H9 (cell line): ENCODE results near the gene ZNF750. TPM values are rescaled to one million over a fixed set of nuclear protein-coding genes. Genes with fewer than 3 reads are reported as not detected.

ENCODE experiments used
- DNase-seq: peaks from one replicate; pipeline ENCODE4 v3.0.0-alpha.2; 2017
- H2AFZ ChIP-seq: one replicate; pipeline ENCODE4 v1.6.1; 2013; ENCODE audit warnings: mild to moderate bottlenecking, low read length, control low read depth, moderate library complexity
- H2AK5ac ChIP-seq: 2 replicates; pipeline ENCODE4 v1.6.1; 2013; ENCODE audit warnings: low read length, control low read depth, mixed read lengths; ENCODE audit not compliant: insufficient read length
- H2BK120ac ChIP-seq: one replicate; pipeline ENCODE4 v1.6.1; 2013; ENCODE audit warnings: low read depth, mild to moderate bottlenecking, low read length, control low read depth, inconsistent platforms; ENCODE audit not compliant: poor library complexity, severe bottlenecking
- H2BK12ac ChIP-seq: 2 replicates; pipeline ENCODE4 v1.6.1; 2013; ENCODE audit warnings: low read length, control low read depth, mixed read lengths, low read depth; ENCODE audit not compliant: insufficient read length
- H2BK15ac ChIP-seq: 2 replicates; pipeline ENCODE4 v1.6.1; 2013; ENCODE audit warnings: low read depth, low read length, control low read depth
- H2BK20ac ChIP-seq: one replicate; pipeline ENCODE4 v1.6.1; 2013; ENCODE audit warnings: low read depth, mild to moderate bottlenecking, low read length, control low read depth, inconsistent platforms; ENCODE audit not compliant: poor library complexity, severe bottlenecking
- H2BK5ac ChIP-seq: 2 replicates; pipeline ENCODE4 v1.6.1; 2013; ENCODE audit warnings: low read length, control low read depth, mixed read lengths; ENCODE audit not compliant: insufficient read length
- H3K14ac ChIP-seq: 2 replicates; pipeline ENCODE4 v1.6.1; 2013; ENCODE audit warnings: low read length, control low read depth; ENCODE audit not compliant: insufficient read depth
- H3K18ac ChIP-seq: 2 replicates; pipeline ENCODE4 v1.6.1; 2013; ENCODE audit warnings: low read depth, mild to moderate bottlenecking, mixed read lengths, low read length, control low read depth; ENCODE audit not compliant: insufficient read length
- H3K23ac ChIP-seq: 2 replicates; pipeline ENCODE4 v1.6.1; 2013; ENCODE audit warnings: low read length, control low read depth, mixed read lengths, low read depth; ENCODE audit not compliant: insufficient read length
- H3K23me2 ChIP-seq: 2 replicates; pipeline ENCODE4 v1.6.1; 2013; ENCODE audit warnings: low read depth, mild to moderate bottlenecking, mixed read lengths, low read length, control low read depth; ENCODE audit not compliant: insufficient read length, poor library complexity, severe bottlenecking
- H3K27ac ChIP-seq: 2 replicates; pipeline ENCODE4 v1.5.1; 2013; ENCODE audit warnings: low read length, control low read depth, mixed read lengths, low read depth; ENCODE audit not compliant: insufficient read length
- H3K27me3 ChIP-seq: 2 replicates; pipeline ENCODE4 v1.6.1; 2013; ENCODE audit warnings: low read length, control low read depth, inconsistent platforms; ENCODE audit not compliant: insufficient read depth
- H3K4ac ChIP-seq: 2 replicates; pipeline ENCODE4 v1.6.1; 2013; ENCODE audit warnings: low read depth, mild to moderate bottlenecking, control low read depth, inconsistent platforms, low read length, moderate library complexity
- H3K4me1 ChIP-seq: 2 replicates; pipeline ENCODE4 v1.6.1; 2013; ENCODE audit warnings: low read length, control low read depth, inconsistent platforms; ENCODE audit not compliant: insufficient read depth
- H3K4me2 ChIP-seq: 2 replicates; pipeline ENCODE4 v1.6.1; 2013; ENCODE audit warnings: low read length, control low read depth, mixed read lengths; ENCODE audit not compliant: insufficient read length, insufficient read depth
- H3K56ac ChIP-seq: 2 replicates; pipeline ENCODE4 v1.6.1; 2013; ENCODE audit warnings: low read depth, mild to moderate bottlenecking, mixed read lengths, low read length, control low read depth; ENCODE audit not compliant: insufficient read length
- H3K79me1 ChIP-seq: 2 replicates; pipeline ENCODE4 v1.6.1; 2013; ENCODE audit warnings: low read depth, mild to moderate bottlenecking, moderate library complexity, low read length, control low read depth, inconsistent platforms; ENCODE audit not compliant: insufficient read depth, poor library complexity, severe bottlenecking
- H3K79me2 ChIP-seq: 2 replicates; pipeline ENCODE4 v1.6.1; 2013; ENCODE audit warnings: low read length, control low read depth, inconsistent platforms; ENCODE audit not compliant: insufficient read depth
- H3K9ac ChIP-seq: 2 replicates; pipeline ENCODE4 v1.6.1; 2013; ENCODE audit warnings: low read length, control low read depth, mixed read lengths; ENCODE audit not compliant: insufficient read length; ENCODE audit errors: extremely low read depth
- H3K9me3 ChIP-seq: one replicate; pipeline ENCODE4 v1.6.1; 2013; ENCODE audit warnings: low read depth, low read length, inconsistent platforms; ENCODE audit not compliant: control insufficient read depth
- H3T11ph ChIP-seq: one replicate; pipeline ENCODE4 v1.6.1; 2013; ENCODE audit warnings: mild to moderate bottlenecking, low read length, control low read depth, inconsistent platforms
- H4K20me1 ChIP-seq: one replicate; pipeline ENCODE4 v1.6.1; 2013; ENCODE audit not compliant: control insufficient read depth, insufficient read length, insufficient read depth
- H4K5ac ChIP-seq: 2 replicates; pipeline ENCODE4 v1.6.1; 2013; ENCODE audit warnings: low read depth, mild to moderate bottlenecking, mixed read lengths, low read length, control low read depth; ENCODE audit not compliant: insufficient read length
- H4K8ac ChIP-seq: replicated peaks from 2 replicates; pipeline ENCODE4 v1.6.1; 2013; ENCODE audit warnings: low read length, control low read depth, mixed read lengths, low read depth; ENCODE audit not compliant: insufficient read length
- H4K91ac ChIP-seq: 2 replicates; pipeline ENCODE4 v1.6.1; 2013; ENCODE audit warnings: low read depth, mild to moderate bottlenecking, moderate library complexity, mixed read lengths, low read length, control low read depth; ENCODE audit not compliant: insufficient read length
- H3K27ac Mint-ChIP-seq, 3 experiments: 2 replicates in 2 of 3; 3 replicates in 1 of 3; pipeline ENCODE4 v1.8.0; 2020 to 2021; ENCODE audit warnings: mixed read lengths in 3 of 3, mild to moderate bottlenecking in 1 of 3, moderate library complexity in 1 of 3
- H3K27me3 Mint-ChIP-seq: 2 replicates; pipeline ENCODE4 v1.8.0; 2021; ENCODE audit warnings: low read depth, mild to moderate bottlenecking, moderate library complexity, mixed read lengths
- H3K36me3 Mint-ChIP-seq, 3 experiments: 2 replicates in 2 of 3; 3 replicates in 1 of 3; pipeline ENCODE4 v1.8.0; 2020 to 2021; ENCODE audit warnings: low read depth in 3 of 3, mixed read lengths in 3 of 3; ENCODE audit not compliant: insufficient read depth in 1 of 3
- H3K4me1 Mint-ChIP-seq, 2 experiments: 2 replicates each; pipeline ENCODE4 v1.8.0; 2020; ENCODE audit warnings: mixed read lengths in 2 of 2
- H3K4me3 Mint-ChIP-seq, 2 experiments: 2 replicates in 1 of 2; 3 replicates in 1 of 2; pipeline ENCODE4 v1.8.0; 2020 to 2021; ENCODE audit warnings: mild to moderate bottlenecking in 2 of 2, mixed read lengths in 2 of 2, moderate library complexity in 1 of 2
- H3K9me3 Mint-ChIP-seq, 2 experiments: 2 replicates in 1 of 2; 3 replicates in 1 of 2; pipeline ENCODE4 v1.8.0; 2020; ENCODE audit warnings: mild to moderate bottlenecking in 2 of 2, mixed read lengths in 2 of 2, moderate library complexity in 1 of 2
- WGBS: extraction: QIAGEN DNeasy Blood & Tissue Kit; methylation state at CpG from one replicate; pipeline ENCODE4 v1.1.7; 2013; ENCODE audit warnings: missing lambda C conversion rate, low lambda C conversion rate, mixed read lengths; ENCODE audit not compliant: insufficient read length; ENCODE audit errors: extremely low coverage; 5-methylcytosine and 5-hydroxymethylcytosine counted together
- total RNA-seq: library from RNA; stranded (reverse); gene quantifications from 2 replicates; pipeline ENCODE4 v1.2.1, GENCODE V29; 2021
- TF ChIP-seq, protein P1 (sequence below): fragments of 200-600 bp; sonication (generic); conservative IDR thresholded peaks from 3 replicates; pipeline ENCODE4 v1.8.0; 2021; ENCODE audit warnings: antibody characterized with exemption, mild to moderate bottlenecking

ZNF750 gene
- total RNA-seq, 1 experiment from 2014 or later: not detected

DNA sequence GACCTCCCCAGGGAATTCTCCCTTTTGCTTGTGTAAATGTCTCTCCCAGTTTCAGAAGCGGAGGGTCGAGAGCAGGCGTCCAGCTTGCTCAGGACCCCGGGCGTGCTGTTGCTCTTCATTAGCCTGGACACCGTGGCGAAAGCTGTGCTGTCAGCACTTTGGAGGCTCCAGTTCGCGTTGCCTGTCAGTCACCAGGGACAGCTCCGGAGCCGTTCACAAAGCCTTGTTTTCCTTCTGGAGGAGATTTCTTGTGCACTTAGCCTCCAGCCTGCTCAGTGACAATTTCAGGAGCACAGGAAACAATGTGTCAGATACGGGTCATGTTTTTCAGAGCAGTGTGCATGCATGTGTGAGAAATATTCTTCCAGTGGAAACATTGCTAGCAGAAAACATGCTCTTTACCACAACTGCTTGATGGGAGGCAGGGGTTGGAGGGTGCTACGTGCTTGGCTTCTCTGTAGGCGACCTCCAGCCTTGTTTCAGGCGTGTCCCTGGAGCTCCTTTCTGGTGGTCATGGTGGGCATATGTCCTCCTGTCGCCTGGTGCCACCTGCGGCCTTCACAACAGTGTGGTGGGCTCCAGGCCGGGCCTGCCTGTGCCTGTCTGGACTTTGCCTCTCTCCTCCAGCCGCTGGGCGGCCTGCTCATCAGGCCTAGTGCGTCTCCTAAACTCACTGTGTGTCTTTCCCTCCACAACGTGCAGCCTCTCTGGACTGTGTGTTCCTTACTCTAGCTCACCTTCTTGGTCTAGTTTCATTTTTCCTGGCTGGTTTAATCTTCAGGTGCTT is 29.0 kb downstream of the ZNF750 start:
- Histone ChIP-seq H3K23me2 (no peaks in the 10 kb centered on the region), H2BK20ac (no peak overlapping the region), H3K4me1 (no peaks in the 10 kb centered on the region), H3K27ac (no peak overlapping the region), H3K4me2 (no peak overlapping the region), H3K18ac (no peak overlapping the region), H4K8ac (no peak overlapping the region), H2BK5ac (no peak overlapping the region), H2AK5ac (no peak overlapping the region), H4K91ac (no peak overlapping the region), H3K9ac (no peak overlapping the region), H2BK12ac (no peak overlapping the region), H2BK120ac (no peak overlapping the region), H3K79me1 (no peaks in the 10 kb centered on the region), H4K20me1 (no peaks in the 10 kb centered on the region), H3K4ac (no peak overlapping the region), H2AFZ (no peak overlapping the region), H3K79me2 (no peaks in the 10 kb centered on the region), H3T11ph (no peak overlapping the region), H4K5ac (no peak overlapping the region), H3K23ac (no peak overlapping the region), H2BK15ac (no peak overlapping the region), H3K14ac (no peak overlapping the region), H3K27me3 (no peaks in the 10 kb centered on the region), H3K56ac (no peak overlapping the region), H3K9me3 (no peaks in the 10 kb centered on the region)
- Mint-ChIP-seq H3K27ac (peak overlapping the region in 1 of 3 experiments; percentile 82; a peak in 1 of 7 replicates), H3K4me1 (no peaks in the 10 kb centered on the region), H3K4me3 (no peak overlapping the region), H3K27me3 (no peaks in the 10 kb centered on the region), H3K36me3 (peaks cover 30 to 80% (median 77%) of the 10 kb centered on the region in 3 experiments), H3K9me3 (no peaks in the 10 kb centered on the region; a peak in 1 of 5 replicates)
- no peak for DNase-seq
- TF ChIP-seq, protein P1, sequence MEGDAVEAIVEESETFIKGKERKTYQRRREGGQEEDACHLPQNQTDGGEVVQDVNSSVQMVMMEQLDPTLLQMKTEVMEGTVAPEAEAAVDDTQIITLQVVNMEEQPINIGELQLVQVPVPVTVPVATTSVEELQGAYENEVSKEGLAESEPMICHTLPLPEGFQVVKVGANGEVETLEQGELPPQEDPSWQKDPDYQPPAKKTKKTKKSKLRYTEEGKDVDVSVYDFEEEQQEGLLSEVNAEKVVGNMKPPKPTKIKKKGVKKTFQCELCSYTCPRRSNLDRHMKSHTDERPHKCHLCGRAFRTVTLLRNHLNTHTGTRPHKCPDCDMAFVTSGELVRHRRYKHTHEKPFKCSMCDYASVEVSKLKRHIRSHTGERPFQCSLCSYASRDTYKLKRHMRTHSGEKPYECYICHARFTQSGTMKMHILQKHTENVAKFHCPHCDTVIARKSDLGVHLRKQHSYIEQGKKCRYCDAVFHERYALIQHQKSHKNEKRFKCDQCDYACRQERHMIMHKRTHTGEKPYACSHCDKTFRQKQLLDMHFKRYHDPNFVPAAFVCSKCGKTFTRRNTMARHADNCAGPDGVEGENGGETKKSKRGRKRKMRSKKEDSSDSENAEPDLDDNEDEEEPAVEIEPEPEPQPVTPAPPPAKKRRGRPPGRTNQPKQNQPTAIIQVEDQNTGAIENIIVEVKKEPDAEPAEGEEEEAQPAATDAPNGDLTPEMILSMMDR: no peak
- WGBS: no CpG with 5 or more reads among the region's 22 CpGs
